Measurements from ENCODE around the gene ETF1.

DNA sequence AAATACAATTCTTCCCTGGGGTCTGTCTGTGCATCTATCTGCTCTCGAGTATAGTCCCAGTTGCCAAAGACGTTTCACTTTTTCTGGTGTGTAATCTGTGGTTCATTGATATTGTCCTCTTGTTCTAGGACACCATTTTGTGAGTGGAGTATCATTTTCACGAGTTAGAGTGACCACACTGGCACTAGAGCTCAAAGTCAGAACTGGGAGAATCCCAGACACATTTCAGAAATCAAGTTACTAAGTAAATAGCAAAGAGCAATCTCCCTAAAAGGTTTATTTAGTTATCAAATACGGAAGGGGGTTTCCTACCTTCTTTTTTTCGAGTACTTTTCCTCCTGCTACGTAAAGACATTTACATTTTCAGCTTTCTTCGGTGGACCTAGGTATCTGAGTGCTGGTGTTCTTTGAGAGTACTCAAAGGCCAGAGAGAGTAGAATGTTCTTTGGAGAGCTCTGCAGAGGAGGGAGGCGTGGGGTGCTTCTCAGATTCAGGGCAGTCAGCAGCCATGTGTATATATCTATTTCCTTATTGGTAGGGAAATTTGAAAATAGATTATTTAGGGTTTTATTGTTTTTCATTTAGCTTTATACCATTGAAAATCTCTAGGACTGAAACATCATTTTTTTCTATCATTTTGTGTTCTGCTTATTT, 41.1 kb upstream of the ETF1 start:
- TF ChIP-seq, protein P1, sequence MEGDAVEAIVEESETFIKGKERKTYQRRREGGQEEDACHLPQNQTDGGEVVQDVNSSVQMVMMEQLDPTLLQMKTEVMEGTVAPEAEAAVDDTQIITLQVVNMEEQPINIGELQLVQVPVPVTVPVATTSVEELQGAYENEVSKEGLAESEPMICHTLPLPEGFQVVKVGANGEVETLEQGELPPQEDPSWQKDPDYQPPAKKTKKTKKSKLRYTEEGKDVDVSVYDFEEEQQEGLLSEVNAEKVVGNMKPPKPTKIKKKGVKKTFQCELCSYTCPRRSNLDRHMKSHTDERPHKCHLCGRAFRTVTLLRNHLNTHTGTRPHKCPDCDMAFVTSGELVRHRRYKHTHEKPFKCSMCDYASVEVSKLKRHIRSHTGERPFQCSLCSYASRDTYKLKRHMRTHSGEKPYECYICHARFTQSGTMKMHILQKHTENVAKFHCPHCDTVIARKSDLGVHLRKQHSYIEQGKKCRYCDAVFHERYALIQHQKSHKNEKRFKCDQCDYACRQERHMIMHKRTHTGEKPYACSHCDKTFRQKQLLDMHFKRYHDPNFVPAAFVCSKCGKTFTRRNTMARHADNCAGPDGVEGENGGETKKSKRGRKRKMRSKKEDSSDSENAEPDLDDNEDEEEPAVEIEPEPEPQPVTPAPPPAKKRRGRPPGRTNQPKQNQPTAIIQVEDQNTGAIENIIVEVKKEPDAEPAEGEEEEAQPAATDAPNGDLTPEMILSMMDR (IDR thresholded peaks at IDR 0.05; ENCODE audit: low read depth, low read length): no peak
- TF ChIP-seq POLR2A (IDR thresholded peaks at IDR 0.05; ENCODE audit: extremely low read depth, insufficient read length): no peak
- TF ChIP-seq, protein P2, sequence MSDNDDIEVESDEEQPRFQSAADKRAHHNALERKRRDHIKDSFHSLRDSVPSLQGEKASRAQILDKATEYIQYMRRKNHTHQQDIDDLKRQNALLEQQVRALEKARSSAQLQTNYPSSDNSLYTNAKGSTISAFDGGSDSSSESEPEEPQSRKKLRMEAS (IDR thresholded peaks at IDR 0.05; ENCODE audit: low read depth, low read length): no peak

Measured in NB4 (cell line).